RWPE1 (cell line): Measurements from ENCODE around the gene VTI1A.

Experiments
- CTCF ChIA-PET: fragments of 350-600 bp; sonication (Branson Sonifier 250); formaldehyde crosslinking; extraction: SDS; loops from one replicate; lab custom pipeline; 2021; lab: Yijun Ruan, JAX
- POLR2A ChIA-PET: fragments of 400-600 bp; formaldehyde crosslinking; extraction: SDS; loops from one replicate; lab custom pipeline; 2020; ENCODE audit warnings: antibody characterized with exemption; ENCODE audit not compliant: low non-redundant PET; lab: Yijun Ruan, JAX
- DNase-seq: peaks from one replicate; pipeline ENCODE4 v3.0.0; 2012; ENCODE audit warnings: low spot score
- H3K27ac ChIP-seq: fragments of 450-650 bp; 2 replicates; pipeline ENCODE4 v1.5.1; 2017
- CTCF ChIP-seq: fragments of 450-650 bp; conservative IDR thresholded peaks from 2 replicates; pipeline ENCODE4 v1.5.1; 2017; ENCODE audit warnings: low read depth, mild to moderate bottlenecking

Gene VTI1A

DNA sequence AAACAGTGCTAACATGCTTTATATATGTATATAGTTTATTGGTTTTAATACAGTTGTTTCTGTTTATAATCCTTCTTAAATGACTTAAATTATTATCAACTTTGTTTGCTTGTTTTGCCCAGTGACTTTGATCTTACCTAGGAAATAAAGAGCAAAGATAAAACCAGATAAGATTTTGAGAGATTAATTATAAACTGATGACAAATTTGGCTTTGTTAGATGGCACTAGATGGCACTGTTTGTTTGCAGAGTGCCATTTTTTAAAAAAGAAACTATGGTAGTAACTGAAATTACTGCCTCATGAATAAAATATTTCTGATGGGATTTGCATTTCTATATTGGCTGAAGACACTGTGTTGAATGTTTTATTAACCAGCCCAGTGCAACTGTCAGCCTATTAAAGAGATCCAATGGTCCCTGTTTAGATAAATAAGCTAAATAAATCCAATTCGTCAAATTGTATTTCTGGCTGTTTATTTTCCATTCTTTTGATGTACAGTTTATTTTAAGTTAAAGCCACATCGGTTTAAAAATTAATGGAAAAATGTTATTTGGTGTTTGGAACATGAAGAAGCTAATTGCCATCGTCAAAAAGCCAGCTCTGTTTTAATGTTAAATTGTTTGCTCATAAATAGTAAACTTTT, 28.7 kb downstream of the VTI1A start:
- CTCF ChIA-PET, result interaction anchor here (0.6 to 1.5 kb wide), 10 partner anchors 22 to 1089 kb away, joined by 3 to 7 read pairs (median 4); no protein-coding TSS in a partner anchor
- no peak for DNase-seq
- peak; percentile 59; the same call in 1 of the 2 replicates for TF ChIP-seq CTCF
- POLR2A ChIA-PET, result no interaction called here
- no peak overlapping the region for H3K27ac ChIP-seq

GRCh38 chr10:112481602-112482001, 34.6 kb downstream of the VTI1A start:
- no peak for TF ChIP-seq CTCF
- no peak for DNase-seq
- no peak overlapping the region for H3K27ac ChIP-seq
- POLR2A ChIA-PET, result no interaction called here
- CTCF ChIA-PET, result interaction anchor here (1.2 to 1.5 kb wide), 2 partner anchors 9 to 11 kb away, joined by 4 to 8 read pairs; no protein-coding TSS in a partner anchor

DNA sequence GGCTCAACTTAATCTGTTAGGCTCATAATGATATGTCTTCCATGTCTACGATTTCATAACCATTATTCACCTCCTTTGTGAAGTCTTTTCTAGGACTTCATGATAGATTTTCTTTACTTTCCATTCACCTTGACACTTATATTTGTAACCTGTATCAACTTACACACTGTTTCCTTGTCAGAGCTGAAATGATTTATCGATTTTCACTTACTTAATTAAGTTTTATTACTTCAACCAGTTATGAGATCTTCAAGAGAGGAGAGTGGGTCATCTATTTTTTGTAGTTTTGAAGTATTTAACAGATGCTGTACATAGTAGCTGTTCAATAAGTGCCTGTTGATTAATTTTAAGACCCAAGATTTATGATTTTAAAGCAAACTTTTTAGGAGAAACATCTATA, 37.4 kb downstream of the VTI1A start:
- ChIA-PET POLR2A (no interaction called here), CTCF (no interaction called here)
- no peak overlapping the region for H3K27ac ChIP-seq
- DNase-seq, result no peak
- no peak for TF ChIP-seq CTCF

GRCh38 chr10:112487964-112488363, 40.9 kb downstream of the VTI1A start:
- H3K27ac ChIP-seq, result no peak overlapping the region
- ChIA-PET CTCF (interaction anchor here (0.7 kb wide), 1 partner anchor 219 kb away, joined by 4 read pairs; no protein-coding TSS in a partner anchor), POLR2A (no interaction called here)
- no peak for TF ChIP-seq CTCF
- DNase-seq, result no peak

GRCh38 chr10:112490545-112490944, 43.5 kb downstream of the VTI1A start:
- no peak for TF ChIP-seq CTCF
- no peak overlapping the region for H3K27ac ChIP-seq
- CTCF ChIA-PET, result interaction anchor here (0.6 to 1.5 kb wide), 3 partner anchors 18 to 894 kb away, joined by 3 to 5 read pairs (median 4); no protein-coding TSS in a partner anchor
- DNase-seq, result no peak
- POLR2A ChIA-PET, result no interaction called here

- no peak overlapping the region for H3K27ac ChIP-seq
- DNase-seq, result no peak
- CTCF ChIA-PET, result interaction anchor here (0.6 to 1.5 kb wide), 3 partner anchors 19 to 894 kb away, joined by 3 to 5 read pairs (median 4); no protein-coding TSS in a partner anchor
- POLR2A ChIA-PET, result no interaction called here
- no peak for TF ChIP-seq CTCF
These were observed 44.1 kb downstream of the VTI1A start for GRCh38 chr10:112491144-112491543.
